H1 (cell line): ENCODE results near the gene OR14J1. TPM values are rescaled to one million over a fixed set of nuclear protein-coding genes. Genes with fewer than 3 reads are reported as not detected.

Source experiments
- CTCF ChIA-PET: fragments of 300-600 bp; sonication (Branson Sonifier 250); formaldehyde crosslinking; loops from one replicate; lab custom pipeline; 2021; ENCODE audit not compliant: partially characterized antibody; lab: Charles Lee
- POLR2A ChIA-PET: fragments of 300-600 bp; sonication (Branson Sonifier 250); formaldehyde crosslinking; loops from one replicate; lab custom pipeline; 2021; ENCODE audit warnings: inconsistent platforms; ENCODE audit not compliant: partially characterized antibody; lab: Charles Lee
- DNase-seq, 2 experiments: peaks; one replicate each; pipeline versions ENCODE4 v3.0.0 to v3.0.0-alpha.2; 2010 to 2022; ENCODE audit warnings: low spot score in 2 of 2, low read depth in 1 of 2, mixed read lengths in 1 of 2
- FAIRE-seq: peaks from 2 replicates; lab custom pipeline; 2011; peaks lifted over from hg19 to GRCh38; lab: Jason Lieb, UNC
- H2AFZ ChIP-seq: 2 replicates; pipeline ENCODE4 v1.8.1; 2012; ENCODE audit warnings: low read length, inconsistent platforms
- H2AK5ac ChIP-seq: 2 replicates; pipeline ENCODE4 v1.6.1; 2013; ENCODE audit warnings: low read depth, low read length
- H2BK120ac ChIP-seq: replicated peaks from 2 replicates; pipeline ENCODE3; 2013; ENCODE audit warnings: low read depth, low read length, inconsistent platforms
- H2BK12ac ChIP-seq: 2 replicates; pipeline ENCODE4 v1.6.1; 2013; ENCODE audit warnings: low read depth, low read length
- H2BK15ac ChIP-seq: 2 replicates; pipeline ENCODE4 v1.6.1; 2013; ENCODE audit warnings: low read length
- H2BK20ac ChIP-seq: 2 replicates; pipeline ENCODE4 v1.6.1; 2013; ENCODE audit warnings: low read length
- H2BK5ac ChIP-seq: 2 replicates; pipeline ENCODE4 v1.6.1; 2013; ENCODE audit warnings: low read depth, low read length
- H3K14ac ChIP-seq: 2 replicates; pipeline ENCODE4 v1.6.1; 2013; ENCODE audit warnings: inconsistent platforms; ENCODE audit not compliant: insufficient read length
- H3K18ac ChIP-seq: 2 replicates; pipeline ENCODE4 v1.6.1; 2013; ENCODE audit warnings: low read length; ENCODE audit errors: extremely low read depth
- H3K23ac ChIP-seq: 2 replicates; pipeline ENCODE4 v1.6.1; 2013; ENCODE audit warnings: inconsistent platforms; ENCODE audit not compliant: insufficient read length
- H3K23me2 ChIP-seq: 2 replicates; pipeline ENCODE4 v1.6.1; 2013; ENCODE audit warnings: low read depth, low read length
- H3K27ac ChIP-seq: 2 replicates; pipeline ENCODE4 v1.6.1; 2011; ENCODE audit warnings: low read depth, low read length, inconsistent platforms
- H3K27me3 ChIP-seq, 4 experiments: replicated peaks in 1 of 4; 1 replicate in 1 of 4; 2 replicates in 3 of 4; pipeline versions ENCODE4 v1.6.1 to v1.8.1; 2011 to 2013; ENCODE audit warnings: low read length in 3 of 4, mild to moderate bottlenecking in 3 of 4, inconsistent platforms in 2 of 4, mixed read lengths in 2 of 4, moderate library complexity in 1 of 4; ENCODE audit not compliant: control insufficient read depth in 3 of 4, insufficient read depth in 3 of 4; ENCODE audit errors: extremely low read depth in 1 of 4
- H3K36me3 ChIP-seq, 4 experiments: 2 replicates each; pipeline versions ENCODE4 v1.6.1 to v1.8.1; 2011 to 2013; ENCODE audit warnings: mild to moderate bottlenecking in 4 of 4, low read length in 3 of 4, moderate library complexity in 2 of 4, control low read depth in 1 of 4, inconsistent platforms in 1 of 4; ENCODE audit not compliant: insufficient read depth in 4 of 4, control insufficient read depth in 2 of 4
- H3K4ac ChIP-seq: replicated peaks from 2 replicates; pipeline ENCODE3; 2013; ENCODE audit warnings: low read length, low read depth, mixed read lengths, inconsistent platforms; ENCODE audit not compliant: insufficient read length
- H3K4me1 ChIP-seq, 4 experiments: replicated peaks in 1 of 4; 1 replicate in 1 of 4; 2 replicates in 3 of 4; pipeline versions ENCODE4 v1.6.1 to v1.8.1; 2011 to 2013; ENCODE audit warnings: low read length in 3 of 4, inconsistent platforms in 2 of 4, mixed read lengths in 1 of 4; ENCODE audit not compliant: insufficient read depth in 4 of 4, control insufficient read depth in 3 of 4
- H3K4me2 ChIP-seq, 2 experiments: 2 replicates each; pipeline versions ENCODE4 v1.6.1 to v1.8.1; 2011 to 2013; ENCODE audit warnings: low read depth in 2 of 2, low read length in 2 of 2, control low read depth in 1 of 2, inconsistent platforms in 1 of 2, mild to moderate bottlenecking in 1 of 2; ENCODE audit not compliant: insufficient read depth in 1 of 2
- H3K4me3 ChIP-seq, 4 experiments: fragments of 200-600, 300-600 bp in 1 of 4; sonication (generic), shearing (Covaris generic), sonication (Bioruptor Twin) in 1 of 4; 2 replicates each; pipeline versions ENCODE4 v1.5.1 to v1.8.1; 2011 to 2016; ENCODE audit warnings: low read length in 4 of 4, low read depth in 3 of 4, control low read depth in 2 of 4, inconsistent platforms in 2 of 4, mild to moderate bottlenecking in 2 of 4, mixed read lengths in 1 of 4, moderate library complexity in 1 of 4; ENCODE audit not compliant: insufficient read depth in 2 of 4; ENCODE audit errors: extremely low read depth in 1 of 4
- H3K56ac ChIP-seq: replicated peaks from 2 replicates; pipeline ENCODE3; 2013; ENCODE audit warnings: low read depth, mild to moderate bottlenecking, mixed read lengths, low read length, inconsistent platforms; ENCODE audit not compliant: insufficient read length
- H3K79me1 ChIP-seq: 2 replicates; pipeline ENCODE4 v1.6.1; 2013; ENCODE audit warnings: low read depth, low read length, control low read depth
- H3K79me2 ChIP-seq, 2 experiments: 2 replicates each; pipeline versions ENCODE4 v1.6.1 to v1.8.1; 2012 to 2013; ENCODE audit warnings: low read length in 2 of 2, mild to moderate bottlenecking in 2 of 2, inconsistent platforms in 1 of 2; ENCODE audit not compliant: insufficient read depth in 2 of 2, control insufficient read depth in 1 of 2
- H3K9ac ChIP-seq, 4 experiments: replicated peaks in 1 of 4; 1 replicate in 1 of 4; 2 replicates in 3 of 4; pipeline versions ENCODE4 v1.6.1 to v1.8.1; 2011 to 2013; ENCODE audit warnings: low read depth in 3 of 4, low read length in 3 of 4, control low read depth in 2 of 4, mild to moderate bottlenecking in 2 of 4, moderate library complexity in 2 of 4, inconsistent platforms in 1 of 4; ENCODE audit errors: extremely low read depth in 1 of 4
- H3K9me3 ChIP-seq, 2 experiments: 2 replicates each; pipeline versions ENCODE4 v1.6.1 to v1.8.1; 2012 to 2013; ENCODE audit warnings: mild to moderate bottlenecking in 2 of 2, moderate library complexity in 2 of 2, control low read depth in 1 of 2, inconsistent platforms in 1 of 2, low read depth in 1 of 2, low read length in 1 of 2, mixed read lengths in 1 of 2; ENCODE audit not compliant: insufficient read depth in 2 of 2
- H4K20me1 ChIP-seq, 2 experiments: replicated peaks in 1 of 2; 2 replicates each; pipeline versions ENCODE3 to v1.8.1; 2011 to 2013; ENCODE audit warnings: inconsistent platforms in 2 of 2, low read length in 2 of 2, mild to moderate bottlenecking in 1 of 2; ENCODE audit not compliant: insufficient read depth in 2 of 2, control insufficient read depth in 1 of 2
- H4K5ac ChIP-seq: 2 replicates; pipeline ENCODE4 v1.6.1; 2013; ENCODE audit warnings: low read length, low read depth, mixed read lengths, inconsistent platforms; ENCODE audit not compliant: insufficient read length
- H4K8ac ChIP-seq: 2 replicates; pipeline ENCODE4 v1.8.0; 2013; ENCODE audit warnings: mild to moderate bottlenecking, moderate library complexity, low read length, inconsistent platforms; ENCODE audit not compliant: insufficient read depth; ENCODE audit errors: extremely low read depth
- H4K91ac ChIP-seq: replicated peaks from 2 replicates; pipeline ENCODE3; 2013; ENCODE audit warnings: low read length, mixed read lengths, inconsistent platforms; ENCODE audit not compliant: insufficient read length
- CBX8 ChIP-seq: fragments of 300-800, 300-1000 bp; sonication (generic); IDR thresholded peaks from 2 replicates; pipeline ENCODE4 v1.7.1; 2016; ENCODE audit warnings: low read depth, low read length, borderline replicate concordance
- CEBPB ChIP-seq: IDR thresholded peaks from 2 replicates; pipeline ENCODE4 v1.6.1; 2012; ENCODE audit warnings: low read depth, low read length
- CHD1 ChIP-seq: IDR thresholded peaks from 2 replicates; pipeline ENCODE4 v1.6.1; 2012; ENCODE audit warnings: low read depth, low read length, improper control_type of control experiment
- FOSL1 ChIP-seq: IDR thresholded peaks from 2 replicates; pipeline ENCODE4 v1.6.1; 2011; ENCODE audit warnings: mild to moderate bottlenecking, low read depth, low read length, moderate library complexity; ENCODE audit not compliant: insufficient read depth
- RFX5 ChIP-seq: IDR thresholded peaks from 2 replicates; pipeline ENCODE4 v1.6.1; 2011; ENCODE audit warnings: low read depth, low read length, improper control_type of control experiment, borderline replicate concordance
- WGBS, 2 experiments: shearing (Covaris generic) in 1 of 2; methylation state at CpG; one replicate each; pipeline versions ENCODE4 v1.1.6 to v1.1.7; 2013 to 2015; ENCODE audit warnings: low lambda C conversion rate in 2 of 2, mixed read lengths in 2 of 2, inconsistent platforms in 1 of 2, low coverage in 1 of 2, missing lambda C conversion rate in 1 of 2; ENCODE audit not compliant: insufficient replicate concordance in 2 of 2, insufficient coverage in 1 of 2, insufficient read length in 1 of 2; ENCODE audit errors: extremely low coverage in 1 of 2, missing lambda C conversion rate in 1 of 2; 5-methylcytosine and 5-hydroxymethylcytosine counted together
- polyA plus RNA-seq, 7 experiments: library from polyadenylated mRNA; depleted of rRNA in 3 of 7; stranded (reverse) in 5 of 7; unstranded in 2 of 7; fragments of >200 nt in 5 of 7; fragments of 200-250 nt in 2 of 7; gene quantifications; 1 replicate in 5 of 7; 2 replicates in 1 of 7; 4 replicates in 1 of 7; pipeline versions ENCODE4 v1.2.1 to v1.2.3, GENCODE V29; 2011 to 2013; ENCODE audit warnings: missing spikeins in 2 of 7, mixed read lengths in 2 of 7
- total RNA-seq: library from RNA; stranded (reverse); fragmentation: NEBNext Ultra II Directional; extraction: Animal tissue kit (Norgen Biotek cat#: 25700); gene quantifications from 2 replicates; pipeline ENCODE4 v1.2.1, GENCODE V29; 2021
- TF ChIP-seq, protein P1 (sequence below): IDR thresholded peaks from 2 replicates; pipeline ENCODE4 v1.6.1; 2011; ENCODE audit warnings: low read length, improper control_type of control experiment
- TF ChIP-seq, protein P2 (sequence below): IDR thresholded peaks from 2 replicates; pipeline ENCODE4 v1.6.1; 2012; ENCODE audit warnings: inconsistent platforms

The OR14J1 gene
- total and polyA plus RNA-seq, 2 of the 8 experiments (the other 6 are each of a cell fraction or from before 2014, with no cell fraction given), result not detected

DNA sequence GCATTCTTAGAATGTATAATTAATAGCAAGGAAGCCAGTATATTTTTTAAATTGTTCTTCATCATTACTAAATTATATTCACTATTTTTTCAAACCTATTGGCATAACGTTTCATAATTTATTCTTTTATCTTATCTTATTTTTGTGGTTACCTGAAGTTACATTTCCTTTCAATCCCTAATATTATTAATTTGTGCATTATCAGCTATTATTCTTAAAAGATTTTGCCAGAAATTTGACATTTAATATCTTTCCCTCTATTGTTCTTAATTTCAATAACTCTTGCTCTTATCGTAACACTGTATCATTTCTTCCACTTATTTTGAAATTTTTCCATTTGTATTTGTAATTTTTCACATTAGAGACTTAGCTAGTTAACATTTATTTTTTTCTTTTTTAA is 18.4 kb downstream of the OR14J1 start:
- no peak overlapping the region for H4K8ac ChIP-seq
- H2BK5ac ChIP-seq, result no peak overlapping the region
- no peak overlapping the region for H3K27ac ChIP-seq
- H2BK20ac ChIP-seq, result no peak overlapping the region
- H4K20me1 ChIP-seq, result no peaks in the 10 kb centered on the region
- no peak overlapping the region for H3K4me2 ChIP-seq
- H3K14ac ChIP-seq, result no peak overlapping the region
- no peaks in the 10 kb centered on the region for H3K4me1 ChIP-seq
- no peak overlapping the region for H4K5ac ChIP-seq
- no peak overlapping the region for H4K91ac ChIP-seq
- H2BK12ac ChIP-seq, result no peak overlapping the region
- ChIA-PET CTCF (interaction anchor here (0.7 kb wide), 1 partner anchor 534 kb away, joined by 3 read pairs; no protein-coding TSS in a partner anchor), POLR2A (no interaction called here)
- H3K36me3 ChIP-seq, result no peaks in the 10 kb centered on the region
- no peaks in the 10 kb centered on the region for H3K79me2 ChIP-seq
- FAIRE-seq, result no peak
- no peak overlapping the region for H3K23ac ChIP-seq
- no peak overlapping the region for H3K9ac ChIP-seq
- 89 to 100% methylated on average over 1 to 2 of the region's 2 CpGs for WGBS, 2 experiments
- H3K9me3 ChIP-seq, result no peaks in the 10 kb centered on the region
- H3K56ac ChIP-seq, result no peak overlapping the region
- no peak overlapping the region for H2BK120ac ChIP-seq
- no peak overlapping the region for H3K4me3 ChIP-seq
- H3K23me2 ChIP-seq, result no peaks in the 10 kb centered on the region
- H2BK15ac ChIP-seq, result no peak overlapping the region
- no peak for DNase-seq
- H3K18ac ChIP-seq, result no peak overlapping the region
- no peak overlapping the region for H2AFZ ChIP-seq
- no peaks in the 10 kb centered on the region for H3K79me1 ChIP-seq
- H3K4ac ChIP-seq, result no peak overlapping the region
- H3K27me3 ChIP-seq, result no peaks in the 10 kb centered on the region
- no peak overlapping the region for H2AK5ac ChIP-seq
- TF ChIP-seq RFX5, result no peak
- TF ChIP-seq CEBPB, result no peak
- no peak for TF ChIP-seq CHD1
- TF ChIP-seq, protein P1, sequence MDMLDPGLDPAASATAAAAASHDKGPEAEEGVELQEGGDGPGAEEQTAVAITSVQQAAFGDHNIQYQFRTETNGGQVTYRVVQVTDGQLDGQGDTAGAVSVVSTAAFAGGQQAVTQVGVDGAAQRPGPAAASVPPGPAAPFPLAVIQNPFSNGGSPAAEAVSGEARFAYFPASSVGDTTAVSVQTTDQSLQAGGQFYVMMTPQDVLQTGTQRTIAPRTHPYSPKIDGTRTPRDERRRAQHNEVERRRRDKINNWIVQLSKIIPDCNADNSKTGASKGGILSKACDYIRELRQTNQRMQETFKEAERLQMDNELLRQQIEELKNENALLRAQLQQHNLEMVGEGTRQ, result no peak
- TF ChIP-seq CBX8, result no peak
- no peak for TF ChIP-seq FOSL1
- TF ChIP-seq, protein P2, sequence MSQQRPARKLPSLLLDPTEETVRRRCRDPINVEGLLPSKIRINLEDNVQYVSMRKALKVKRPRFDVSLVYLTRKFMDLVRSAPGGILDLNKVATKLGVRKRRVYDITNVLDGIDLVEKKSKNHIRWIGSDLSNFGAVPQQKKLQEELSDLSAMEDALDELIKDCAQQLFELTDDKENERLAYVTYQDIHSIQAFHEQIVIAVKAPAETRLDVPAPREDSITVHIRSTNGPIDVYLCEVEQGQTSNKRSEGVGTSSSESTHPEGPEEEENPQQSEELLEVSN, result no peak
